Panc1 (cell line): ENCODE measurements around the gene CIITA. TPM values are rescaled to one million over a fixed set of nuclear protein-coding genes. Genes with fewer than 3 reads are reported as not detected.

ENCODE experiments used
- ATAC-seq: fragments of 200-7000 bp; cut with Tn5 transposase; 2 replicates; pipeline ENCODE4 v1.9.1; 2020; ENCODE audit warnings: mild to moderate bottlenecking, moderate library complexity
- BruUV-seq: library from RNA; stranded (reverse); fragments of 400-500 nt; replicated peaks from 2 replicates; lab custom pipeline; 2021; lab: Mats Ljungman, UMichigan
- CTCF ChIA-PET: fragments of 300-600 bp; sonication (Branson Sonifier 250); formaldehyde crosslinking; loops from one replicate; lab custom pipeline; 2022; ENCODE audit warnings: antibody characterized with exemption; lab: Charles Lee
- POLR2A ChIA-PET: fragments of 300-600 bp; sonication (Branson Sonifier 250); formaldehyde crosslinking; loops from one replicate; lab custom pipeline; 2022; ENCODE audit warnings: antibody characterized with exemption; lab: Charles Lee
- DNase-seq: peaks from one replicate; pipeline ENCODE4 v3.0.0-alpha.2; 2010; ENCODE audit warnings: low read depth, low spot score
- H3K27ac ChIP-seq: 2 replicates; pipeline ENCODE4 v1.5.1; 2011; ENCODE audit warnings: mild to moderate bottlenecking, low read length, inconsistent platforms
- H3K27me3 ChIP-seq: fragments of 200-500 bp; sonication (Bioruptor generic); 2 replicates; pipeline ENCODE4 v1.6.0; 2014; ENCODE audit warnings: low read length, inconsistent platforms; ENCODE audit not compliant: control insufficient read depth, insufficient read depth
- H3K36me3 ChIP-seq: fragments of 200-500 bp; sonication (Bioruptor generic); 2 replicates; pipeline ENCODE4 v1.5.1; 2014; ENCODE audit warnings: inconsistent platforms, mild to moderate bottlenecking, low read length, moderate library complexity; ENCODE audit not compliant: control insufficient read depth, insufficient read depth
- H3K4me1 ChIP-seq: 2 replicates; pipeline ENCODE4 v1.5.1; 2011; ENCODE audit warnings: inconsistent platforms, mild to moderate bottlenecking, low read length, moderate library complexity; ENCODE audit not compliant: control insufficient read depth, insufficient read depth
- H3K4me3 ChIP-seq, 2 experiments: 2 replicates each; pipeline ENCODE4 v1.5.1; 2011 to 2012; ENCODE audit warnings: low read depth in 2 of 2, low read length in 2 of 2, mild to moderate bottlenecking in 2 of 2, inconsistent platforms in 1 of 2, moderate library complexity in 1 of 2
- H3K9me3 ChIP-seq: fragments of 200-500 bp; sonication (Bioruptor generic); 2 replicates; pipeline ENCODE4 v1.5.1; 2014; ENCODE audit warnings: low read depth, mild to moderate bottlenecking, inconsistent platforms, low read length, moderate library complexity; ENCODE audit not compliant: control insufficient read depth, insufficient read depth
- POLR2AphosphoS5 ChIP-seq: IDR thresholded peaks from 2 replicates; pipeline ENCODE4 v1.6.1; 2012; ENCODE audit warnings: mild to moderate bottlenecking, low read depth, low read length, moderate library complexity
- SIN3A ChIP-seq: IDR thresholded peaks from 2 replicates; pipeline ENCODE4 v1.6.1; 2012; ENCODE audit warnings: low read depth, mild to moderate bottlenecking, low read length, moderate library complexity, borderline replicate concordance; ENCODE audit not compliant: insufficient read depth
- TCF7L2 ChIP-seq: IDR thresholded peaks from 2 replicates; pipeline ENCODE4 v1.6.1; 2011; ENCODE audit warnings: mild to moderate bottlenecking, low read depth, low read length, inconsistent platforms
- in situ Hi-C: cut with HindIII; loops from 2 replicates; pipeline ENCODE4 v1.10.0; 2016; ENCODE audit warnings: low sequenced_read_pairs, low pct_unique_long_range_greater_than_20kb
- intact Hi-C: fragments of 100-400 bp; cut with micrococcal nuclease; formaldehyde crosslinking; loops from one replicate; pipeline ENCODE4 v1.10.0; 2022; ENCODE audit not compliant: unreplicated experiment
- total RNA-seq: library from RNA; stranded (reverse); gene quantifications from one replicate; pipeline ENCODE4 v1.2.1, GENCODE V29; 2021; ENCODE audit not compliant: unreplicated experiment
- TF ChIP-seq, protein P1 (sequence below), 2 experiments: IDR thresholded peaks; 2 replicates each; pipeline ENCODE4 v1.6.1; 2011 to 2012; ENCODE audit warnings: low read depth in 2 of 2, control low read depth in 1 of 2, low read length in 1 of 2, mild to moderate bottlenecking in 1 of 2, moderate library complexity in 1 of 2; ENCODE audit not compliant: insufficient read depth in 1 of 2
- TF ChIP-seq, protein P2 (sequence below): fragments of 450-650 bp; IDR thresholded peaks from 2 replicates; pipeline ENCODE4 v1.5.1; 2017; ENCODE audit warnings: mild to moderate bottlenecking

The CIITA gene
- total RNA-seq, 1 experiment from 2014 or later = 0.41 TPM

DNA sequence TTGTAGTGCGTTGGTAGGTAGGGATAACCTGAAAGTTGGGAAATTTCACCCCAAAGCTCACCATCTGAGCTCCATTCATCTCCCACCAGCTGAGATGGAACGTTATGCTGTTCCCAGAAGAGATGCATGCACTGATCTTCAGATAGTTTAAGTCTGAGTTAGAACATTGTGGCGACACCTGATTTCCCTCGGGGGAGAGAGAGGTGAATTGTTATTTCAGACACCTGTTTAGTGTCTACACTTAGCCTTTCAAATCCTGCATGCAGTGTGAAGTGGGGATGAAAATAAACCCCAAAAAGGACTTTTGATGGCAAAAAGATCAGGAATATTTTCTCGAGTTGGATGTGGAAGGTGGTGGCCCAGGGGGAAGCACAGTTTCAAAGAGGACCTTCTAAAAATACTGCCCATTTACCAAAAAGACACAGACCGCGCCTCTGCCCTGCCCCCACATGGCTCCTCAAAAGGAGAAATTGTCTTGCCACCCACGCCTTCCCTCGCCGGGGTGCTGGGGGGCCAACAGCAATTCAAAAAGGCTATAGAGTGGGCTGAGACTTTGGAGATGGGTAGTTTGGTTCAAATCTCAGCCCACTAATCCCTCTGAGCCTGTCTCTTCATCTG, 11.4 kb downstream of the CIITA start:
- no peaks in the 10 kb centered on the region for H3K4me1 ChIP-seq
- CTCF ChIA-PET = no interaction called here
- H3K27ac ChIP-seq = no peak overlapping the region
- POLR2A ChIA-PET = no interaction called here
- TF ChIP-seq TCF7L2 (no peak), POLR2AphosphoS5 (no peak), SIN3A (no peak)
- TF ChIP-seq, protein P1, sequence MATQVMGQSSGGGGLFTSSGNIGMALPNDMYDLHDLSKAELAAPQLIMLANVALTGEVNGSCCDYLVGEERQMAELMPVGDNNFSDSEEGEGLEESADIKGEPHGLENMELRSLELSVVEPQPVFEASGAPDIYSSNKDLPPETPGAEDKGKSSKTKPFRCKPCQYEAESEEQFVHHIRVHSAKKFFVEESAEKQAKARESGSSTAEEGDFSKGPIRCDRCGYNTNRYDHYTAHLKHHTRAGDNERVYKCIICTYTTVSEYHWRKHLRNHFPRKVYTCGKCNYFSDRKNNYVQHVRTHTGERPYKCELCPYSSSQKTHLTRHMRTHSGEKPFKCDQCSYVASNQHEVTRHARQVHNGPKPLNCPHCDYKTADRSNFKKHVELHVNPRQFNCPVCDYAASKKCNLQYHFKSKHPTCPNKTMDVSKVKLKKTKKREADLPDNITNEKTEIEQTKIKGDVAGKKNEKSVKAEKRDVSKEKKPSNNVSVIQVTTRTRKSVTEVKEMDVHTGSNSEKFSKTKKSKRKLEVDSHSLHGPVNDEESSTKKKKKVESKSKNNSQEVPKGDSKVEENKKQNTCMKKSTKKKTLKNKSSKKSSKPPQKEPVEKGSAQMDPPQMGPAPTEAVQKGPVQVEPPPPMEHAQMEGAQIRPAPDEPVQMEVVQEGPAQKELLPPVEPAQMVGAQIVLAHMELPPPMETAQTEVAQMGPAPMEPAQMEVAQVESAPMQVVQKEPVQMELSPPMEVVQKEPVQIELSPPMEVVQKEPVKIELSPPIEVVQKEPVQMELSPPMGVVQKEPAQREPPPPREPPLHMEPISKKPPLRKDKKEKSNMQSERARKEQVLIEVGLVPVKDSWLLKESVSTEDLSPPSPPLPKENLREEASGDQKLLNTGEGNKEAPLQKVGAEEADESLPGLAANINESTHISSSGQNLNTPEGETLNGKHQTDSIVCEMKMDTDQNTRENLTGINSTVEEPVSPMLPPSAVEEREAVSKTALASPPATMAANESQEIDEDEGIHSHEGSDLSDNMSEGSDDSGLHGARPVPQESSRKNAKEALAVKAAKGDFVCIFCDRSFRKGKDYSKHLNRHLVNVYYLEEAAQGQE (IDR thresholded peaks at IDR 0.05; ENCODE audit: insufficient read depth in 1 of 2, low read depth in 2 of 2, low read length in 1 of 2) = no peak
- TF ChIP-seq, protein P2, sequence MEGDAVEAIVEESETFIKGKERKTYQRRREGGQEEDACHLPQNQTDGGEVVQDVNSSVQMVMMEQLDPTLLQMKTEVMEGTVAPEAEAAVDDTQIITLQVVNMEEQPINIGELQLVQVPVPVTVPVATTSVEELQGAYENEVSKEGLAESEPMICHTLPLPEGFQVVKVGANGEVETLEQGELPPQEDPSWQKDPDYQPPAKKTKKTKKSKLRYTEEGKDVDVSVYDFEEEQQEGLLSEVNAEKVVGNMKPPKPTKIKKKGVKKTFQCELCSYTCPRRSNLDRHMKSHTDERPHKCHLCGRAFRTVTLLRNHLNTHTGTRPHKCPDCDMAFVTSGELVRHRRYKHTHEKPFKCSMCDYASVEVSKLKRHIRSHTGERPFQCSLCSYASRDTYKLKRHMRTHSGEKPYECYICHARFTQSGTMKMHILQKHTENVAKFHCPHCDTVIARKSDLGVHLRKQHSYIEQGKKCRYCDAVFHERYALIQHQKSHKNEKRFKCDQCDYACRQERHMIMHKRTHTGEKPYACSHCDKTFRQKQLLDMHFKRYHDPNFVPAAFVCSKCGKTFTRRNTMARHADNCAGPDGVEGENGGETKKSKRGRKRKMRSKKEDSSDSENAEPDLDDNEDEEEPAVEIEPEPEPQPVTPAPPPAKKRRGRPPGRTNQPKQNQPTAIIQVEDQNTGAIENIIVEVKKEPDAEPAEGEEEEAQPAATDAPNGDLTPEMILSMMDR = no peak
- intact Hi-C loops (no loop called here), in situ Hi-C loops (no loop called here)
- ATAC-seq (no peak), DNase-seq (no peak)
- H3K36me3 ChIP-seq = no peaks in the 10 kb centered on the region
- no peaks in the 10 kb centered on the region for H3K9me3 ChIP-seq
- no peak overlapping the region for H3K4me3 ChIP-seq
- peaks cover 2% of the 10 kb centered on the region; the same call in 1 of the 2 replicates for H3K27me3 ChIP-seq
- no TSS peak for BruUV-seq

DNA sequence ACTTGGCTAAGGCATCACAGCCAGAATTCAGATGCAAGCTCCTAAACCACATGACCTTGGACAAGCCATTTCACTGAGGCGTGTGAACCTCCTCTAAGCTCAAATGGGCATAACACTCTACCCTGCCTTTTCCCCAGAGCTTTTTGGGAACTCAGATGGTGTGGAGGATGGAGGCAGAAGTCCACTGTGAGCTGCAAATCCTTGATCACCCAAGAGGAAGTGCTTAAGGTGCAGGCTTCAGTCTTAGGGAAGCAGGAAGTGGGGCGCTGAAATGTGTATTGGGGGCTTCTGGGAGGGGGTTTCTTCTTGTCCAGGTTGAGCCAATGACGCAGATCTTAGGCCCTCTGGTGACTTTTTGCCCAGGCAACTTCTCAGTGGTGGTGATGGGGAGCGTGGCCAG, 12.9 kb downstream of the CIITA start:
- DNase-seq = no peak
- TF ChIP-seq, protein P1 (IDR thresholded peaks at IDR 0.05; ENCODE audit: insufficient read depth in 1 of 2, low read depth in 2 of 2, low read length in 1 of 2) = no peak
- TF ChIP-seq, protein P2 = no peak
- TF ChIP-seq TCF7L2 = no peak
- no peak for TF ChIP-seq POLR2AphosphoS5
- no peak for TF ChIP-seq SIN3A
- POLR2A ChIA-PET = interaction anchor here (0.6 kb wide), 1 partner anchor 605 kb away, joined by 3 read pairs; no protein-coding TSS in a partner anchor
- CTCF ChIA-PET = no interaction called here
- Histone ChIP-seq H3K4me1 (no peaks in the 10 kb centered on the region), H3K36me3 (no peaks in the 10 kb centered on the region), H3K27ac (no peak overlapping the region), H3K9me3 (no peaks in the 10 kb centered on the region), H3K4me3 (no peak overlapping the region), H3K27me3 (peaks cover 6% of the 10 kb centered on the region)
- intact Hi-C loops = no loop called here
- no peak for ATAC-seq
- no TSS peak for BruUV-seq
- in situ Hi-C loops = no loop called here
